HK-2 (cell line): ENCODE data around the gene SSX2IP.
"Not testable (repeated sequence)": the region's sequence is repeated elsewhere in the genome, so short reads cannot be mapped to it uniquely, and the experiment has no call there.

Experiments used
- DNase-seq: peaks from one replicate; pipeline ENCODE4 v3.0.0-alpha.2; 2018; ENCODE audit not compliant: unreplicated experiment

SSX2IP gene

GRCh38 chr1:84690397-84691121 is at the start of gene SSX2IP:
Gene SSX2IP (minus strand): TSS chr1:84690461. CDS start chr1:84671219, 19,242 bp downstream.
- DNase-seq = peak; percentile 97

GRCh38 chr1:84738237-84738636 is 48.0 kb upstream of the SSX2IP start:
- no peak for DNase-seq

DNA sequence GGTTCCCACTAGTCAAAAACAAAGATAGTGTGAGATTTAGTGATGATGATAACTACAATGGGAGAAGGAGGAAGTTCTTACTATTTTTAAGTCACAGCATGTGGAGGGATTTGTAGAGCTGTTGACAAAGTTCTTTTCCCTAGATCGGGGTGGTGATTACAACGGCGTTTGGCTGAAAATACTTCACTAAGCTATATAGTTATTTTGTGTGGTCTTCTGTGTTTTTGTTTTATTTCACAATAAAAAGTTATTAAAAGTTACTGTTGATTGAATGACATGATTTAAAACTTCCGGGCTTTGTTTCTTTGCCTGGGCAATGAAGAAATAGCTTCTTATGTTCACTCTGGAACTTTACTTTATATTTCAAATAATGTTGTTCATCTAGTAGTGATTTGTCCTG is 47.3 kb upstream of the SSX2IP start:
- no peak for DNase-seq

DNA sequence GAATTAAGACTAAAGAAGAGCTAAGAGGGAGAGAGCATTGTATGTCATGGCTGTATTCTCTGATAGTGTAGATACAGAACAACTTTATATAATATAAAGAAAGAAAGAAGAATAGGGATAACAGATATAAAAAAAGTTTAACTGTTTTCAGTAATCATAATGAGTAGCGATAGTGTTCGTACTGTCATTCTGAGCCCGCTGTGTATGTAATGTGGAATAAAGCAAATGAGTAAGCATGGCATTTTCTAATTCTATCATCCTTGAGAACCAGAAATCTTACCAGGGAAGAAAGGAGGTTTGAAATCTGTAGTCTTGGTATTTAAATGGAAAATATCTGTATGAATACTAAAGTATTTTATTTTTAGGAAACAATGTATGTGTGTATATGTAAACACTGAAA is 46.7 kb upstream of the SSX2IP start:
- DNase-seq = no peak

DNA sequence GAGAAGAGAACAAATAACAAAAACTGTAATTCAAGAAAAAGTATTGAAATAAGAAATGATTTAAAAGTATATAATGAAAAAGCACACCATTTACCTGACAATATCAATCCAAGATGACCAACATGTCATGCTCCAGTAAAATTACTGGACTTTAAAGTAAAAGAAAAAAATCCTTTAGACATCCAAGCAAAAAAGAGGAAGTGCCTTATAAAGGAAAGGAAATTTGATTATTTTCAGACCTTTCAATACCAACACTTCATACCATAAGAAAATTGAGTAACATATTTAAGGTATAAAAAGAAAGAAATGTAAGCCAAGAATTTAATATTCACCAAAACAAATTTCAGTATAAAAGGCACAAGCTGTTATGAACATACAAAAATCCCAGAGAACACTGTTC is 46.2 kb upstream of the SSX2IP start:
- DNase-seq = no peak

- no peak for DNase-seq
Observed at GRCh38 chr1:84735483-84735882, 45.2 kb upstream of the SSX2IP start.

- no peak for DNase-seq
Observed at GRCh38 chr1:84732520-84732919, 42.3 kb upstream of the SSX2IP start.

GRCh38 chr1:84731519-84731918 is 41.3 kb upstream of the SSX2IP start:
- DNase-seq = no peak

- not testable (repeated sequence) for DNase-seq
Observed at GRCh38 chr1:84727711-84728110, 37.5 kb upstream of the SSX2IP start.

- no peak for DNase-seq
Observed at GRCh38 chr1:84726593-84727499, 36.6 kb upstream of the SSX2IP start.

- no peak for DNase-seq
Observed at GRCh38 chr1:84724128-84724860, 34.0 kb upstream of the SSX2IP start.

DNA sequence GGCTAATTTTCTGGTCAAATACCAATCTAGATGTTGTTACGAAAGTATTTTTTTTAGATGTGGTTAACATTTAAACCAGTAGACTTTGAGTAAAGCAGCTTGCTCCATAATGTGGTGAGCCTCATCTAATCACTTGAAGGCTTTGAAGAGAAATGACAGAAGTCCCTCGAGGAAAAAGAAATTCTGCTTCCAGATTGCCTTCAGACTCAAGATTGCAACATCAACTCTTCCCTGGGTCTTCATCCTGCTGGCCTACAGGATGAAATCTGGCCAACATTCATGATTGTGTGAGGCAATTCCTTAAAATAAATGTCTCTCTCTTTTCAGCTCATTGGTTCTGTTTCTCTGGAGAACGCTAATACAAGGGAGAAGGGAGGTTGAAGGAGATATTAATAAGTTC is 32.5 kb upstream of the SSX2IP start:
- no peak for DNase-seq

GRCh38 chr1:84721872-84722271 is 31.6 kb upstream of the SSX2IP start:
- DNase-seq = not testable (repeated sequence)

DNA sequence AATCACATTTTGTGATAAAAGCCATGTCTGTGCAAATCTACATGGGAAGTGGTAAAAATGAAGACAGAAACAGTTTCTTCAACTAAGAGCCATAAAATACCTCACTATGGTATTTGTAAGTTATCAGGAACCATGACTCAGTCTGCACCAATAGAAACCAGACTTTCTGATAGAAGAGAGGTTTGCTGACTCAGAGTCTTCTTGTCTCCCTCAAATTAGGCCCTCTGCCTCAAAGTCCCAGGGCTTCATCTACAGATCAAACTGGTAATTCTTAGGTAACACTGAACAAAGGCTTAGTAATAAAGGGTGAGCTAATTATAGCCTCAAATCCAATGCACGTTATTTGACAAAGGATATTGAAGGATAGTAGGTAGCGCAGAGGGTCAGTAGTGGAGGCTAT is 30.9 kb upstream of the SSX2IP start:
- no peak for DNase-seq

DNA sequence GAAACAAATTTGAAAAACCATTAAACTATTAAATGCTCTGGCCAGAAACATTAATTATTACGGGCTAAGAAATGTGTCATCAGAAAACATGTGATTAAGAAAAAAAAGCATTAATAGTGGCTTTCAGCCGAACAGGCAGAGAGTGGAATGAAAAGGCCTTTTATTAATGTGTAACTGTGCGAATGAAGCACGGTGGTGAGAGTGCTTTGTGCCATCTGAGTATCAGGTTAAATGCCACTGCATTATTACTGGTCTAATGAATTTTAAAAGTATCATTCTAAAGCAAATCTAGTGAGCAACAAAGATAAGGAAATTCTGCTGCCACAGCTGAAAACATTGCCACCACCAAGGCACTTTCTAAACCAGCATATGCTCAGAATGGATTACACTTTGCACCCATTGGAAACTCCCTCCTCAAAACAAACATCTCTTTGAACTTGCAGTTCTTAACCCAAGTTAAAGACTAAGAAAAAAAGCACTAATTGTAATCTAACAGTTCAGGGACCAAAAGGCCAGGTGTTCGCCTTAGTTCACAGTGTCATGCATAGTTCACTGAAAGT is 30.0 kb upstream of the SSX2IP start:
- DNase-seq = no peak

- no peak for DNase-seq
Observed at GRCh38 chr1:84719543-84720217, 29.4 kb upstream of the SSX2IP start.

GRCh38 chr1:84715342-84716019 is 25.2 kb upstream of the SSX2IP start:
- no peak for DNase-seq

DNA sequence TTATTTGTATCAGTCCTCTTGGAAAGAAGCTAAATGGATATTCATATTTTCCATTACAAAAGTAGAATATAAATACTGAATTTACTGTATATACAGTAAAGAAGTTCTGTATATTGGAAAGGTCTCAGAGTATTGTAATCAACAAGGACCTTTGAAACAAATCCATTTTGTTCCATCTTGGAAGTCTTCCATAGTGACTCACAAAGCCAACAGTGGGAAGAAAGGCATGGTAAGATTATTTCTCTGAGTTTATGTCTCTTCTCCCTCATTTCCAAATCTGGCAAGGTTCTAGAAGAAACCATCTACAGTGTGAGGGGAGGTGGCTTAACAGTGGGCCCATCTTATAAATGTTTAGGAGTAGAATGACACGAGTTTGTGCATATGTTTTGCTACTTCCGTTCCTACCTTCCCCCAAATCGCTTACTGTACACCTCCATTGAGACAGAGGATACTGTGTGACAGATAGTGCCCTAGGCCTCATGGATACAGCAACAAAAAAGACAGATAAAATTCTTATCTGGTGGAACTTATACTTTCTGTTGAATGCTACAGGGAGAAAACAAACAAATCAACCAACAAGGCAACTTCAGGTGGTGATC is 22.1 kb upstream of the SSX2IP start:
- no peak for DNase-seq

DNA sequence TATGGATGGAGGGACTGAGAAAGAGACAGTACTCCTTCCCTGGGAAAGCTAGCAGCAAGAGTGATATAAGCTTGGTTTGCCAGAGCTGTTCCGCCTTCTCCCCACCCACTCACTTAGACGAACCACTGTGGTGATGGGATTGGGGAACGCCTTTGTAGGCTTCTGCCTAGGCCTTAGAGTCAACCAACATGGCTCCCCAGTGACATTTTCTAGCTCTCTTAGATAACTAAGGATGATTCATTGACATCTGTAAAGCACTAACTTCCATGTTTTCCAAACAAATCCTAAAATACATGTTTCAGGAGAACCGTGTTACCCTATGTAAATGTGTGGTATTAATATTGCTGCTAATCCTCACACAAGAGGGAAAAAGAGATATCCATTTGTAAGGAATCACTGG is 21.6 kb upstream of the SSX2IP start:
- DNase-seq = no peak

DNA sequence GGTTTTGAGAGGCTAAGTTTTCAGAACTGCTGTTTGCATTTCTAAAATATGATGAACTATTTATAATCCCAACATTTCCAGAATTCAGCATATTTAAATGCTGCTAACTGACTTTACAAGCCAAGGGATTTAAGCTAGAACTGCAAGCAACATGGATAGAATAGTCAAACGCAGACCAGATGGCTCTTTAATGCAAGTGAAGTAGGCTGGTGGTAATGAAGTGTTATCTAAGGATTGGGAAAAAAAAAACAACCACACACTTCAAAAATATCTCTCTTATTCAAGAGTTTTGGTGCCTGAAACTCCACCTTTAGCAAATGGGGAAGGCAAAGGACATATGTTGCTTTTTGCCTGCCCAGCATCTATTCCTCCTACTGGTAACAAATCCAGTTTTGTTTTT is 20.9 kb upstream of the SSX2IP start:
- no peak for DNase-seq
